AG08395 (cell line): ENCODE measurements around the gene FAM163B.

Experiments used
- DNase-seq: peaks from one replicate; pipeline ENCODE4 v3.0.0; 2012; ENCODE audit warnings: mixed read lengths, low spot score

Gene FAM163B

DNA sequence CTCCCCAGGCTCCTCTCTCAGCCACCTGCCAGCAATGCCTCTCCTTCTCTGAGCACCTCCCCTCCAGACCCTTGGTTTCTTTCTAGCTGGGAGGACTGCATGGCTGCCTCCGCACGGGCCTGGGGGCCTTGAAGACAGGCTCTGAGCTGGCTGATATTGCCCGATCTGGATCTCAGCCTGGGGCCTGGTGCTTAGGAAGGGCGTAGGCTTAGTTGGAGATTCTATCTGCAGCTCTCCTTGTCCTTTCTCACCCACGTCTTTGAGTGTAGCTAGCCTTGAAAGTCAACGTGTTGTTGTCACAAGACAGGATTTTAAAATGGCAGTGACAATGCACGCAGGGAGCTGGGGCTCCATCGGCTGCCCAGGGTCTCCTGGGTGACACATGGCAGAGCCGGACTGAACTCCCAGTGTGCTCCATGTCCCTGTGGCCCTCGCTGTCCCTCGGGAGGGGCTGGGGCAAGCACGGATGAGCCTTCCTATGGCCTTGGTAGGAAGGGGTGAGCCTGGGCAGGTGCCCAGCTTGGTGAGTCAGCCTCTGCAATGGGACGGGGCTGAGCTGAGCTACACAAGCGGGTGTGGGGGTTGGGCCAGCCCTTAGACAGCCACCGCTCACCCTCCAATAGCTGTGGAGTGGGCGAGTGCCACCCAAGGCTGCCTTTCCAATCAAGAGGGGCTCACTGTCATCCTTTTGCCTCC, 65.3 kb downstream of the FAM163B start:
- DNase-seq = no peak

DNA sequence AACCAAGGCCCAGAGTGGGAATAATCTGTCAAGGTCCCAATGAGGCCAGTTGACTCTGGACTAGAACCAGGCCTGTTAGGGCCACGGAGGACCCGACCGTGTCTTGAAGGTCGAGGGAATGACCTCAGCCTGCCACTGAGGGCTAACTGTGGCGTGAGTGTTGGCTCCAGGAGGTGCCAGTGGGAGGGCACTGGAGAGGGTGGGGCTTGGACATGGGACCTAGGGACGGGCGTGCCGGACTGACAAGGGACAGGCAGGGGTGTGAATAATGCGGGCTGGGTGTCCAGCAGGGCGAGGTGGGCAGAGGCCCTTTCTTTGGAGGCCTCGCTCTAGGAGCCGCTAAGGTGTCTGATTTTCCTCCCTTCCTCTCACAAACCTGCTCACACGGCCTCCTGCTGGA, 67.2 kb downstream of the FAM163B start:
- no peak for DNase-seq

- DNase-seq = no peak
Observed at GRCh38 chr9:133540698-133541025, 68.5 kb downstream of the FAM163B start.

DNA sequence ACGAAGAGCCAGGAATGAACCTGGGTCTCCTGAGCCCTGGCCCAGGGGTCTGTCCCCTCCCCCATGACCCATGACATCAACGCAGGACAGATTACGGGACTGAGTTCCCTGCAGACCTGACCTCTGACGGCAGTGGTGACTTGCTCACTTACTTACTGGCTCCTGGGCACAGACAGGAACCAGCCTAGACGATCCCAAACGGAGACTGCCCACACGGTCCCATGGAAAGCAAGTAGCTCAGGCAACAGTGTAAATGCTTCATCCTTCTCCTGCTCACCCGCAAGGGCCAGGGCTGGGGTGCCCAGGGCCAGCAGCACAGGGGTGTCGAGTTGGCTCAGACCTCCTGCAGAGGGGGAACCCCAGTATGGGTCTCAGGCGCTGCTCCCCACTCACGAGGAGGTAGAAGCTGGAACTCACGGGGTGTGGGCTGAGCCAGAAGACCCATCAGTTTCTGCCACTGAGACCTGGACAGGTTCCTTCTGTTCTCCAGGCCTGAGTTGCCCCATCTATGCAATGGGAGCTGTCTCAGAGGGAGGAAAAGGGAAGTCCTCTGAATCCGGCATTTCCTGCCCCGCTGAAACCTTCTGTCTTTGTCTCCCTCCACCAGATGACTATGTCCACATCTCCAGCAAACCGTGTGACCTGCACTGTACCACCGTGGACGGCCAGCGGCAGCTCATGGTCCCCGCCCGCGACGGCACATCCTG, 69.0 kb downstream of the FAM163B start:
- no peak for DNase-seq

DNA sequence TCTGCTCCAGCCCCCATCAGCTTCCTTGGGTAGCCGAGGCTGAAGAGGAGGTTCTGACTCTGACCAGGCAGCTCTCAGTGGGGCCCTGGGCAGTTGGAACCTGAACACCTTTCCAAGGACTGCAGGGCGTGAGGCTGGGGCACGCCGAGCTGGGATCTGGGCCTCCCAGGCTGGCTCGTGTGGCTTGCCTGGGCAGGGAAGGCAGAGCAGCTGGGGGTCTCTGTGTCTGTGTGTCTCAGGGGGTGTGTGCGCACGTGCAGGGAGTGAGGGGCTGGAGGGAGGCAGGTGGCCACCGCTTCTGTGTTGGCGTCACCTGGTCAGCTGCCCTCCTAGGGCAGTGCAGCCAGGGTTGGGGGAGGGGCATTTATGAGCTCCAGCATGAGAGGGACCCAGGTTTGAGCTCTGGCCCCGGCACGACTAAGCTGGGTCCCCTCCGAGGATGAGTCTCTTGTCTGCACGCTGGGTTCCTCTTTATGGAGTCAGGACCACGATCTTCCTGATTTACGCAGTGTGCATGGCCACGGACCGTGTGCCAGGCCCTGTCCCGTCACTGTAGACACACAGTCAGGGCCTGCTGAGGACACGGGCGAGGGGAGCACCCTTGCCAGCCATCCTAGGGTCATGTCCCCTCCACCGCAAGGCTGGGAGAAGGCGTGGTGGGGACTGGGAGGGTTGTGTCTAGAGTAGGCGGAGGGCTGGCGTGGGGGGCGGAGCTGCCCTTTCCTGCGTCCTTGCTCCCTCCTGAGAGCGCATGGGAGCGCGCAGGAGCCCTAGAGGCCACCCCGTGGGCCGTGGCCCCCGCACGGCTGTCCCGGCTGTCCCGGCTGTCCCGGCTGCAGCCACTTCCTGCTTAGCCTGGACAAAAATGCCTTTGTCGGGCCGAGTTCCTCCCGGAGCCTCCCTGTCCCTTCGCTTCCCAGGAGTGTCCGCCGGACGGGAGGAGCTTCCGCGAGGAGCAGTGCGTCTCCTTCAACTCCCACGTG, 70.0 kb downstream of the FAM163B start:
- DNase-seq = no peak

DNA sequence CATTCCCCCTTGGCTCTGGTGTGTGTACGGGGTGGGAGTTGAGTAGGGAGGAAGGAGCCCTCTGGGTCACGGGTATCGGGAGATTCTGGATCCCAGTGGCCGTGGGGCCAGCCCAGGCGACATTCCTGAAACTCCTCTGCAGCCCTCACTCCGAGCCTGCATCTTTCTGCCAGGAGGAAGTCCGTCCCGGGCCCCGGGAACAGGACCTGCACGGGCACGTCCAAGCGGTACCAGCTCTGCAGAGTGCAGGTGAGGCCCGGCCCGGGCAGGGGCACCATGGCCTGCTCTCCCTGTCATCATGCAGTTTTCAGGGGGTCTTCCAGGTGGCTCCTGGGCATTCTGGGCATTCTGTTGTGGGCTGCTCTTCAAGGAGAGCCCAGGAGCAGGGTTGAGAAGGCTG, 71.0 kb downstream of the FAM163B start:
- DNase-seq = no peak

DNA sequence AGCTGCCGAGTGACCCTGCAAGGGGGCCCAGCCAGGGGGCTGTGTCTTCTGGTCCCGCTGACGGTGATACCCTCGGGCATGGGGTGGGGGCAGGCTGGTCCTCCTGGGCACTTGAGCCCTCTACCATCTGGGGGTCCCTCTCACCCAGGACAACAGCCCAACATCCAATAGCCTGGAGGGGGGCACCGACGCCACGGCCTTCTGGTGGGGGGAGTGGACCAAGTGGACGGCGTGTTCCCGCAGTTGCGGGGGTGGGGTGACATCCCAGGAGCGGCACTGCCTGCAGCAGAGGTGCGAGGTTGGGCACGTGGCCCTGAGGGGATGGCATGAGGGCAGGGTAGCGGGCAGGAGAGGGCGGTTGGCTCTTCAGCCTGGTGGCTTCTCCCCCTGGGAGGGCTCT, 71.9 kb downstream of the FAM163B start:
- no peak for DNase-seq

DNA sequence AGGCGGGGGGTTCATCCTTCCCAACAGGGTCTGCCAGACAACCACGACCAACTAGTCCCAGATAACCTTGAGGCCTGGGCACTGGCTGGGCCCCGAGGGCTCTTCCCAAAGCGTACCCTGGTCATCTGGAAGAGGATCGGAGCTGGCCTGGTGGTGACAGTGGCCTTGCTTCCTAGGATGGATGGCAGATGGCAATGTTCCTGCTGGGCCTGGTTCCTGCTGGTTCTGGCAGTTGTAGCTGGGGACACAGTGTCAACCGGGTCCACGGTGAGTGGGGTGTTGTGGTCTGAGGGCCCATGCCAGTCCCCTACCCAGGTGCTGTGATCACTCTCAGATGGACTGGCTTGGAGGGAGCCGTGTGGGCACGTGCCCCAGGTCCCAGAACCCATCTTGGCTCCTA, 72.7 kb downstream of the FAM163B start:
- no peak for DNase-seq

DNA sequence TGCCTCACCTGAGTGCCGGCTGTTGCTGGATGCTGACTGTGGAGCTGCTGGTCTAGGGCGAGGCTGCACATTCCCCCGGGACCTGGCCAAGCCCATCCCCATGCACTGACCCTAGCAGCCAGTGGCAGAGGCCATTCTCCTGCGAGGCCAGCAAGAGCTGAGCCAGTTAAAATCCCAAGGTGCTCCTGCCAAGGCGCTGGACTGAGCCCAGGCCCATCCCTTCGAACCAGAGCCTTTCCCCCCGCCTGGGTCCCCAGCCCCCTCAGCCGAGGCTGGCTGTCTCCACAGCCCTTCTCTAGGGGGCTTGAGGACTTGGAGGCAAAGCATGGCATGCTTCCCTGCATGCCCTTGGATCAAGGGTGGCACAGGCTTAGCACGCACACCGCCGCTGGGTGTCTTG, 73.1 kb downstream of the FAM163B start:
- no peak for DNase-seq

DNA sequence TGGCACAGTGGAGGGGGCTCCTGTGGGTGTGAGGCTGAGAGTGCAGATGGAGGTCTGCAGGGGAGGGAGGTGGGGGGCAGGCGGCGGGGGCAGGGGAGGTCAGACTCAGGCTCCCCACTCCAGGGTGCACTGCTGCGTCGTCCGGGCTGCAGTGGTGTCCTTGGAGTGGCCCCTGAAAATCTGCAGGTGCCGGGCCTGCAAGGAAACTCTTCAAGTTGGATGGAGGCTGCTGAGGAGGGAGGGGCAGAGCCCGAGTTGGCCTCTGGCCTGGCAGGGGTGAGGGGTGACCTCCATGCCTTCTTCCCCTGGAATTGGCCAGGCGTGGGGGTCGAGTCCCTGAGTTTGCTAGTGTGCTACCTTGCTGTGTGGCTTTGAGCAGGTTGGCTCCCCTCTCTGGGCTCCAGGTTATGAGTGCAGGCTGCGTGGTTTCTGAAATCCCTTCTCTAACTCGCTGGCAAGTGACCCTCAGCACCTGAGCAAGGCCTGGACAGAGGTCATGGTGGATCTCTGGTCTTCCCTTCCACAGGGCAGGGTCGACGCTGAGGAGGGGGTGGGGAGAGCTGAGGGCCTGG, 73.8 kb downstream of the FAM163B start:
- DNase-seq = no peak

- DNase-seq = peak; percentile 60
Observed at GRCh38 chr9:133534346-133535291, 74.6 kb downstream of the FAM163B start, which contains the start of gene ADAMTSL2. TSS of gene ADAMTSL2 (plus strand) at chr9:133534704. CDS start at chr9:133536713, 2,009 bp downstream.

- DNase-seq = no peak
Observed at GRCh38 chr9:133533857-133534256, 75.3 kb downstream of the FAM163B start.

DNA sequence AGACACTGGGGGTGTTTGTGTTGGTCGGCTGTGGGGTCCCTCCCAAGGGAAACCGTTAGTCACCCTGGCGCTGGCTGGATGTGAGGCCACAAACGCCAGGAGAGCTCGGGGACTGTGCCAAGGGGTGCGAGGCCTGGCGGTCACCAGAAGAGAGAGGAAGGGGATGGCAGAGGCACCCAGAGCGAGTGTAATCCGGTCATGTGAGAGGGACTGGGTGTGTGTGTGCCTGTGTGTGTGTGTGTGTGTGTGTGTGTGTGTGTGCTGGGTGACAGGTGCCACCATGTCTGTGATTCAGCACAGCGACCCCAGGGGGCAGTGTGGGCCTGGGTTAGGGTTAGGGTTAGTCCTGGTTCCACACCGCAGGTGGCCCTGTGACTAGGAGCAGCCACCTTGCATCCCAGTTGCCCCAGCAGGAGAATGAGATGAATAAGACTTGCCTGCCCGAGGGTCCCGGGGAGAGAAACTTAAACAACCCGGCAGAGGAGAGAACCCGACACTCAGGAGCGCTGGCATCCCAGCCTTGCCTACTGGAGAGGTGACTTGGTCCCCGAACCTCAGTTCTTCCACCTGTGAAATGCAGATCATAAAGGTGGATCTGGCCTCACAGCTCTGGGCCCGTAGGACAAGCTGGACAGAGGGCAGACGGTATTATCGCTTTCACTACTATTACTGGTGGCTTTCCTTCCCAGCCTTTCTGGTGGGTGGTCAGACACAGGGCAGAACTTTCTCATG, 76.1 kb downstream of the FAM163B start:
- peak; percentile 51 for DNase-seq

DNA sequence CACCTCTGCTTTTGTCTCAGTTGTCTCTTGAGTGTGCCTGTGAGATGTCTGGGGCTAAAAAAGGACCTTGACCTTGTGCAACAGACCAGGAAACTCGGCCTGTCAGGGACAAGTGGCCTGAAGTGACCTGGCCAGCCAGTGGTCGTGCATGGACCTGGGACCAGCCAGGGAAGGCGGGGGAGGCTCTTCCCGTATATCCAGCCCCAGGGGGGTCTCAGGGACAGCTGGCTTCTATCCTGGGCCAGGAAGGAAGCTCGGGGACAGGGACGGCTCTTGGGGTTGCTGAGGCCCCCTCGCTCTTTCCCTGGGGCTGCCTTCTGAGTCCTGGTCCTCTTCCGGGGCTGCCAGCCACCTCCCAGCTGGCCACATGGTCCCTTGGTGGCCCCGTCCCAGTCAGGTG, 77.9 kb downstream of the FAM163B start:
- no peak for DNase-seq

GRCh38 chr9:133529874-133530273, 79.3 kb downstream of the FAM163B start:
- DNase-seq = no peak

DNA sequence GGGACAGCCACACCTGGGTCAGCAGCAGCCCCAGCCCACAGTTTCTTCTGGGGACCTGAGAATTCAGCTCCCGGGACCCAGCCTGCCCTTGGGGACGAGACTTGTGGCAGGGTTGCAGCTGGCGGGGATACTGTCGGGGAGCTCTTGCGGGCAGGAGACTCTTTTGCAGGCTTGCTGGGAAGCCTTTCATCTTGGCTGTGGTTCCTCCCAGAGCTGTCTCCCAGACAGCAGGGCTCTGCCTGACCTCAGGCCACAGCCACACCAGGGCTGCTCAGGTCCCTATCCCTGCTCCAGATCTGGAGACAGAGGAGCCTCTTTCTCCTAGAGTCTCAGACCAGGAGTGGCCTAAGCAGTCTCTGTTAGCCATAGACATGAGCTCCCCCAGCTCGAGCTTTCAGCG, 79.7 kb downstream of the FAM163B start:
- no peak for DNase-seq

DNA sequence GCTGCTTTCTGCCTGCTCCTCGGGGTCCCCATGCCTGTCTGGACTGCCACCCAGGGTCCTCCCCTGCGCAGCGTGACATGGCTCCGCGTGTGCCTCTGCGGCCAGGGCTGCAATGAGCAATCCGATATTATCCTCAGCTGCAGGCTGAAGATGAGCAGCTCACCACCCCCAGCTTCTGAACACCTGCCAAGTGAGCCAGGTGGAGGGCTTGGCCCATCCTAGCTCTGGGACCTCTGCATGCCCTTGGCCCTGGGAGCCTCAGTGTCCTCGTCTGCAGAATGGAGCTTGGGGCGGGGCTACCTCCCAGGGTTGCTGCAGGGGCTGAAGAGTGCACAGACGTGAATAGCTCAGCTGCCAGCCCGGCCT, 80.3 kb downstream of the FAM163B start:
- no peak for DNase-seq

GRCh38 chr9:133528001-133528875, 81.0 kb downstream of the FAM163B start:
- DNase-seq = no peak

DNA sequence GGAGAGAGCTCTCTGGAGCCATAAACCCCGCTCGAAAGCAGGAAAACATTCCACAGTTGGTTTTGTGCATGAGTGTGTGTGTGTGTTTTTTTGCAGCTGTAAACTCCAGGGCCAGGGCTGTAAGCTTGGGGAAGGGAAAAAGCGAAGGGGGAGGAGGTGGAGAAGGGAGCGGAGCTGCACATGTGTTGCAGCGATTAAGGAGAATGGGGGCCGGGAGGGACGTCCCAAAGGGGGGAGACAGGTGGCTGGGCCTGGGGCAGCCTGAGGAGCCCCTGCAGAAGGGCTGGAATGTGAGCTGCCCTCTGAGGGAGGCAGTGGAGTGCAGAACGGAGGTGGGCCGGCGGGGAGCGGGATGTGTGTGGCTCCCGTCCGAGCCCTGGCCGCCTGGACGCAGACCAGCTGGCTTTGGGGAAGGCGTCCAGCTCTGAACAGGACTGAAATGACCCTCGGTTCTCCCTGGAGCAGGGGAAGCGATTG, 81.7 kb downstream of the FAM163B start:
- no peak for DNase-seq
